ENCODE results near the gene ZNF474.

ZNF474 gene

GRCh38 chr5:122183098-122183787 lies 53.9 kb downstream of the ZNF474 start:
- DNase-seq = no peak

- DNase-seq = no peak
Measured at GRCh38 chr5:122183788-122184170, 54.4 kb downstream of the ZNF474 start.

GRCh38 chr5:122184676-122185255 lies 55.4 kb downstream of the ZNF474 start:
- no peak for DNase-seq

GRCh38 chr5:122187426-122187825 lies 58.1 kb downstream of the ZNF474 start:
- DNase-seq = no peak

GRCh38 chr5:122190156-122190555 lies 60.8 kb downstream of the ZNF474 start:
- no peak for DNase-seq

- peak; percentile 16 for DNase-seq
Measured at GRCh38 chr5:122192497-122193496, 63.5 kb downstream of the ZNF474 start.

- no peak for DNase-seq
Measured at GRCh38 chr5:122195802-122196394, 66.6 kb downstream of the ZNF474 start.

- no peak for DNase-seq
Measured at GRCh38 chr5:122199146-122199545, 69.8 kb downstream of the ZNF474 start.

- DNase-seq = no peak
Measured at GRCh38 chr5:122200450-122200849, 71.1 kb downstream of the ZNF474 start.

GRCh38 chr5:122200865-122201264 lies 71.5 kb downstream of the ZNF474 start:
- DNase-seq = no peak

- DNase-seq = no peak
Measured at GRCh38 chr5:122201365-122201764, 72.0 kb downstream of the ZNF474 start.

GRCh38 chr5:122202952-122203351 lies 73.6 kb downstream of the ZNF474 start:
- no peak for DNase-seq

Measured in CD4-positive, alpha-beta T cell treated with Interleukin-17A for 1 hour (primary cell).